ENCODE measurements around the gene GBX2. TPM values are rescaled to one million over a fixed set of nuclear protein-coding genes. Genes with fewer than 3 reads are reported as not detected.

The GBX2 gene
- total RNA-seq, 1 donor from 2014 or later = not detected

- no peak for DNase-seq (ENCODE audit: low spot score)
Observed at GRCh38 chr2:236117861-236118269, 50.3 kb downstream of the GBX2 start.

DNA sequence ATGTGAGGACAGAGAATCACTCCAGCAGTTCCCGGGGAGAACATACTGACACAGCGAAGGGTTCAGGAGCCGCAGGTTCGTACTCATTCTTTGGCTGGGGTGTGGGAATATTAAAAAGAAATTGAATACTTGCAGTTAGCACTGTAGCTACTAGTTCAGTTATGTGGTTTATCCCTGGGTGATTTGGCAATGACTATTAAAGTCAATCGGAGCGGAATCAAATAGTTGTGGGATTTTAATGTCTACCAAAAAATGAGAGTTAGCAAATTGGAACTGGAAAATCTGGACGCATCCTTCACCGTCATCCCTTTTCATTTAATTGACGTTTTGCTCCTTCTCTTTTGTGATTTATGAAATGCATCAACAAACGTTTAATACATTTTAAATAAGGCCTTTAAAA lies 50.8 kb downstream of the GBX2 start:
- DNase-seq (ENCODE audit: low spot score) = no peak

Other genes starting within 250 kb of the GBX2 start
- gene ASB18, start 96.0 kb upstream of the GBX2 start, total RNA-seq = not detected